ENCODE data around the gene DNAH17. TPM values are rescaled to one million over a fixed set of nuclear protein-coding genes. Genes with fewer than 3 reads are reported as not detected.

DNAH17 gene
- total RNA-seq, 4 donors from 2014 or later, result under 0.01 TPM; not detected in 3

GRCh38 chr17:78567991-78568390 is 9.2 kb downstream of the DNAH17 start:
- H3K27ac ChIP-seq, result no peak overlapping the region
- H3K4me1 ChIP-seq, result no peaks in the 10 kb centered on the region
- no peaks in the 10 kb centered on the region for H3K9me3 ChIP-seq
- TF ChIP-seq CTCF (IDR thresholded peaks at IDR 0.05) (no peak), POLR2A (IDR thresholded peaks at IDR 0.05) (no peak), POLR2AphosphoS5 (IDR thresholded peaks at IDR 0.05) (no peak), EP300 (IDR thresholded peaks at IDR 0.05; ENCODE audit: low read depth) (no peak)
- WGBS, 2 donors (ENCODE audit: low coverage in 1 of 2), result 88 to 89% methylated on average over 3 to 11 of the region's 11 CpGs
- peaks cover 6% of the 10 kb centered on the region for H3K27me3 ChIP-seq
- no peak overlapping the region for H3K4me3 ChIP-seq
- intact Hi-C loops (cut with DNase I; ENCODE audit: low total_unique reads), result loop anchor here (10.0 kb wide), 1 partner anchor 77 kb away; no protein-coding TSS in a partner anchor
- H3K36me3 ChIP-seq, result no peaks in the 10 kb centered on the region
- no peak for DNase-seq
- in situ Hi-C loops (cut with MboI; ENCODE audit: low pct_ligation_motif_present in 1 of 4, low pct_unique_long_range_greater_than_20kb in 1 of 4, low sequenced_read_pairs in 3 of 4), result no loop called here

- no peak for TF ChIP-seq EP300 (IDR thresholded peaks at IDR 0.05; ENCODE audit: low read depth)
- TF ChIP-seq POLR2A (IDR thresholded peaks at IDR 0.05), result no peak
- no peak for TF ChIP-seq CTCF (IDR thresholded peaks at IDR 0.05)
- TF ChIP-seq POLR2AphosphoS5 (IDR thresholded peaks at IDR 0.05), result no peak
- Histone ChIP-seq H3K9me3 (no peaks in the 10 kb centered on the region), H3K27ac (no peak overlapping the region), H3K4me1 (no peaks in the 10 kb centered on the region), H3K4me3 (no peak overlapping the region), H3K36me3 (no peaks in the 10 kb centered on the region), H3K27me3 (peaks cover 6% of the 10 kb centered on the region)
- intact Hi-C loops (cut with DNase I; ENCODE audit: low total_unique reads) (loop anchor here (10.0 kb wide), 1 partner anchor 78 kb away; no protein-coding TSS in a partner anchor), in situ Hi-C loops (cut with MboI; ENCODE audit: low pct_ligation_motif_present in 1 of 4, low pct_unique_long_range_greater_than_20kb in 1 of 4, low sequenced_read_pairs in 3 of 4) (no loop called here)
- no peak for DNase-seq
- WGBS, 2 donors (ENCODE audit: low coverage in 1 of 2), result 83% methylated on average over 10 of the region's 10 CpGs; no CpG with 5 or more reads in 1 of the 2 donors
Observed at GRCh38 chr17:78566947-78567346, 10.2 kb downstream of the DNAH17 start.

GRCh38 chr17:78563189-78564145 is 13.7 kb downstream of the DNAH17 start:
- WGBS, 2 donors (ENCODE audit: low coverage in 1 of 2), result 53 to 57% methylated on average over 16 to 22 of the region's 22 CpGs
- DNase-seq, result no peak
- Histone ChIP-seq H3K9me3 (no peaks in the 10 kb centered on the region), H3K27ac (no peak overlapping the region), H3K27me3 (peaks cover 19% of the 10 kb centered on the region), H3K4me1 (no peaks in the 10 kb centered on the region), H3K36me3 (no peaks in the 10 kb centered on the region), H3K4me3 (no peak overlapping the region)
- TF ChIP-seq POLR2A (IDR thresholded peaks at IDR 0.05), result no peak
- TF ChIP-seq POLR2AphosphoS5 (IDR thresholded peaks at IDR 0.05), result no peak
- TF ChIP-seq CTCF (IDR thresholded peaks at IDR 0.05), result no peak
- in situ Hi-C loops (cut with MboI; ENCODE audit: low pct_ligation_motif_present in 1 of 4, low pct_unique_long_range_greater_than_20kb in 1 of 4, low sequenced_read_pairs in 3 of 4), result no loop called here
- intact Hi-C loops (cut with DNase I; ENCODE audit: low total_unique reads), result loop anchor here (10.0 kb wide), 1 partner anchor 81 kb away; no protein-coding TSS in a partner anchor

- Histone ChIP-seq H3K27ac (no peak overlapping the region), H3K36me3 (no peaks in the 10 kb centered on the region), H3K4me1 (no peaks in the 10 kb centered on the region), H3K27me3 (peaks cover 19% of the 10 kb centered on the region), H3K9me3 (no peaks in the 10 kb centered on the region), H3K4me3 (no peak overlapping the region)
- DNase-seq, result no peak
- in situ Hi-C loops (cut with MboI; ENCODE audit: low pct_ligation_motif_present in 1 of 4, low pct_unique_long_range_greater_than_20kb in 1 of 4, low sequenced_read_pairs in 3 of 4), result no loop called here
- 84 to 88% methylated on average over 4 to 7 of the region's 7 CpGs for WGBS, 2 donors (ENCODE audit: low coverage in 1 of 2)
- intact Hi-C loops (cut with DNase I; ENCODE audit: low total_unique reads), result loop anchor here (10.0 kb wide), 1 partner anchor 82 kb away; no protein-coding TSS in a partner anchor
- TF ChIP-seq POLR2AphosphoS5 (IDR thresholded peaks at IDR 0.05) (no peak), EP300 (IDR thresholded peaks at IDR 0.05; ENCODE audit: low read depth) (no peak), POLR2A (IDR thresholded peaks at IDR 0.05) (no peak), CTCF (IDR thresholded peaks at IDR 0.05) (no peak)
Observed at GRCh38 chr17:78562734-78563133, 14.5 kb downstream of the DNAH17 start.

Measured in transverse colon (tissue), 4 donors.